Fibroblast of skin of left quadriceps (primary cell): ENCODE data around the gene YJEFN3.
A peak's percentile ranks its signal among the peaks of the same experiment; 100 is the strongest.

Experiments
- DNase-seq, 2 experiments: peaks; one replicate each; pipeline ENCODE4 v3.0.0-alpha.2; 2013; ENCODE audit warnings: low read depth in 2 of 2

YJEFN3 gene

GRCh38 chr19:19528721-19529490, at the start of gene YJEFN3:
YJEFN3 (plus strand) TSS chr19:19528911; CDS start chr19:19528933, 22 bp downstream.
- no peak for DNase-seq

GRCh38 chr19:19480688-19481087, 48.0 kb upstream of the YJEFN3 start:
- no peak for DNase-seq

- DNase-seq: no peak
Measured at GRCh38 chr19:19482809-19483596, 45.7 kb upstream of the YJEFN3 start.

GRCh38 chr19:19485161-19485997, 43.3 kb upstream of the YJEFN3 start:
- DNase-seq: no peak

GRCh38 chr19:19485998-19486290, 42.8 kb upstream of the YJEFN3 start:
- no peak for DNase-seq

GRCh38 chr19:19486343-19487076, 42.2 kb upstream of the YJEFN3 start:
- DNase-seq: no peak

GRCh38 chr19:19487077-19487949, 41.4 kb upstream of the YJEFN3 start:
- no peak for DNase-seq

- DNase-seq: no peak
Measured at GRCh38 chr19:19487950-19488874, 40.5 kb upstream of the YJEFN3 start.

- DNase-seq: peak; percentile 93 to 94
Measured at GRCh38 chr19:19488875-19489690, 39.6 kb upstream of the YJEFN3 start.

GRCh38 chr19:19489804-19490204, 38.9 kb upstream of the YJEFN3 start:
- DNase-seq: no peak

GRCh38 chr19:19490214-19490968, 38.3 kb upstream of the YJEFN3 start:
- DNase-seq: peak; percentile 59 to 61

- no peak for DNase-seq
Measured at GRCh38 chr19:19491321-19492025, 37.2 kb upstream of the YJEFN3 start.

GRCh38 chr19:19492026-19492610, 36.6 kb upstream of the YJEFN3 start:
- no peak for DNase-seq

GRCh38 chr19:19493841-19494546, 34.7 kb upstream of the YJEFN3 start:
- no peak for DNase-seq

GRCh38 chr19:19495614-19496603, 32.8 kb upstream of the YJEFN3 start:
- DNase-seq: no peak
